H9 (cell line): ENCODE measurements around the gene TEX11. TPM values are rescaled to one million over a fixed set of nuclear protein-coding genes. Genes with fewer than 3 reads are reported as not detected.

Experiments
- DNase-seq: peaks from one replicate; pipeline ENCODE4 v3.0.0-alpha.2; 2017
- H2AFZ ChIP-seq: one replicate; pipeline ENCODE4 v1.6.1; 2013; ENCODE audit warnings: mild to moderate bottlenecking, low read length, control low read depth, moderate library complexity
- H2AK5ac ChIP-seq: 2 replicates; pipeline ENCODE4 v1.6.1; 2013; ENCODE audit warnings: low read length, control low read depth, mixed read lengths; ENCODE audit not compliant: insufficient read length
- H2BK120ac ChIP-seq: one replicate; pipeline ENCODE4 v1.6.1; 2013; ENCODE audit warnings: low read depth, mild to moderate bottlenecking, low read length, control low read depth, inconsistent platforms; ENCODE audit not compliant: poor library complexity, severe bottlenecking
- H2BK12ac ChIP-seq: 2 replicates; pipeline ENCODE4 v1.6.1; 2013; ENCODE audit warnings: low read length, control low read depth, mixed read lengths, low read depth; ENCODE audit not compliant: insufficient read length
- H2BK15ac ChIP-seq: 2 replicates; pipeline ENCODE4 v1.6.1; 2013; ENCODE audit warnings: low read depth, low read length, control low read depth
- H2BK20ac ChIP-seq: one replicate; pipeline ENCODE4 v1.6.1; 2013; ENCODE audit warnings: low read depth, mild to moderate bottlenecking, low read length, control low read depth, inconsistent platforms; ENCODE audit not compliant: poor library complexity, severe bottlenecking
- H2BK5ac ChIP-seq: 2 replicates; pipeline ENCODE4 v1.6.1; 2013; ENCODE audit warnings: low read length, control low read depth, mixed read lengths; ENCODE audit not compliant: insufficient read length
- H3K14ac ChIP-seq: 2 replicates; pipeline ENCODE4 v1.6.1; 2013; ENCODE audit warnings: low read length, control low read depth; ENCODE audit not compliant: insufficient read depth
- H3K18ac ChIP-seq: 2 replicates; pipeline ENCODE4 v1.6.1; 2013; ENCODE audit warnings: low read depth, mild to moderate bottlenecking, mixed read lengths, low read length, control low read depth; ENCODE audit not compliant: insufficient read length
- H3K23ac ChIP-seq: 2 replicates; pipeline ENCODE4 v1.6.1; 2013; ENCODE audit warnings: low read length, control low read depth, mixed read lengths, low read depth; ENCODE audit not compliant: insufficient read length
- H3K23me2 ChIP-seq: 2 replicates; pipeline ENCODE4 v1.6.1; 2013; ENCODE audit warnings: low read depth, mild to moderate bottlenecking, mixed read lengths, low read length, control low read depth; ENCODE audit not compliant: insufficient read length, poor library complexity, severe bottlenecking
- H3K27ac ChIP-seq: 2 replicates; pipeline ENCODE4 v1.5.1; 2013; ENCODE audit warnings: low read length, control low read depth, mixed read lengths, low read depth; ENCODE audit not compliant: insufficient read length
- H3K27me3 ChIP-seq: 2 replicates; pipeline ENCODE4 v1.6.1; 2013; ENCODE audit warnings: low read length, control low read depth, inconsistent platforms; ENCODE audit not compliant: insufficient read depth
- H3K4ac ChIP-seq: 2 replicates; pipeline ENCODE4 v1.6.1; 2013; ENCODE audit warnings: low read depth, mild to moderate bottlenecking, control low read depth, inconsistent platforms, low read length, moderate library complexity
- H3K4me1 ChIP-seq: 2 replicates; pipeline ENCODE4 v1.6.1; 2013; ENCODE audit warnings: low read length, control low read depth, inconsistent platforms; ENCODE audit not compliant: insufficient read depth
- H3K4me2 ChIP-seq: 2 replicates; pipeline ENCODE4 v1.6.1; 2013; ENCODE audit warnings: low read length, control low read depth, mixed read lengths; ENCODE audit not compliant: insufficient read length, insufficient read depth
- H3K56ac ChIP-seq: 2 replicates; pipeline ENCODE4 v1.6.1; 2013; ENCODE audit warnings: low read depth, mild to moderate bottlenecking, mixed read lengths, low read length, control low read depth; ENCODE audit not compliant: insufficient read length
- H3K79me1 ChIP-seq: 2 replicates; pipeline ENCODE4 v1.6.1; 2013; ENCODE audit warnings: low read depth, mild to moderate bottlenecking, moderate library complexity, low read length, control low read depth, inconsistent platforms; ENCODE audit not compliant: insufficient read depth, poor library complexity, severe bottlenecking
- H3K79me2 ChIP-seq: 2 replicates; pipeline ENCODE4 v1.6.1; 2013; ENCODE audit warnings: low read length, control low read depth, inconsistent platforms; ENCODE audit not compliant: insufficient read depth
- H3K9ac ChIP-seq: 2 replicates; pipeline ENCODE4 v1.6.1; 2013; ENCODE audit warnings: low read length, control low read depth, mixed read lengths; ENCODE audit not compliant: insufficient read length; ENCODE audit errors: extremely low read depth
- H3K9me3 ChIP-seq: one replicate; pipeline ENCODE4 v1.6.1; 2013; ENCODE audit warnings: low read depth, low read length, inconsistent platforms; ENCODE audit not compliant: control insufficient read depth
- H3T11ph ChIP-seq: one replicate; pipeline ENCODE4 v1.6.1; 2013; ENCODE audit warnings: mild to moderate bottlenecking, low read length, control low read depth, inconsistent platforms
- H4K20me1 ChIP-seq: one replicate; pipeline ENCODE4 v1.6.1; 2013; ENCODE audit not compliant: control insufficient read depth, insufficient read length, insufficient read depth
- H4K5ac ChIP-seq: 2 replicates; pipeline ENCODE4 v1.6.1; 2013; ENCODE audit warnings: low read depth, mild to moderate bottlenecking, mixed read lengths, low read length, control low read depth; ENCODE audit not compliant: insufficient read length
- H4K8ac ChIP-seq: replicated peaks from 2 replicates; pipeline ENCODE4 v1.6.1; 2013; ENCODE audit warnings: low read length, control low read depth, mixed read lengths, low read depth; ENCODE audit not compliant: insufficient read length
- H4K91ac ChIP-seq: 2 replicates; pipeline ENCODE4 v1.6.1; 2013; ENCODE audit warnings: low read depth, mild to moderate bottlenecking, moderate library complexity, mixed read lengths, low read length, control low read depth; ENCODE audit not compliant: insufficient read length
- H3K27ac Mint-ChIP-seq, 3 experiments: 2 replicates in 2 of 3; 3 replicates in 1 of 3; pipeline ENCODE4 v1.8.0; 2020 to 2021; ENCODE audit warnings: mixed read lengths in 3 of 3, mild to moderate bottlenecking in 1 of 3, moderate library complexity in 1 of 3
- H3K27me3 Mint-ChIP-seq: 2 replicates; pipeline ENCODE4 v1.8.0; 2021; ENCODE audit warnings: low read depth, mild to moderate bottlenecking, moderate library complexity, mixed read lengths
- H3K36me3 Mint-ChIP-seq, 3 experiments: 2 replicates in 2 of 3; 3 replicates in 1 of 3; pipeline ENCODE4 v1.8.0; 2020 to 2021; ENCODE audit warnings: low read depth in 3 of 3, mixed read lengths in 3 of 3; ENCODE audit not compliant: insufficient read depth in 1 of 3
- H3K4me1 Mint-ChIP-seq, 2 experiments: 2 replicates each; pipeline ENCODE4 v1.8.0; 2020; ENCODE audit warnings: mixed read lengths in 2 of 2
- H3K4me3 Mint-ChIP-seq, 2 experiments: 2 replicates in 1 of 2; 3 replicates in 1 of 2; pipeline ENCODE4 v1.8.0; 2020 to 2021; ENCODE audit warnings: mild to moderate bottlenecking in 2 of 2, mixed read lengths in 2 of 2, moderate library complexity in 1 of 2
- H3K9me3 Mint-ChIP-seq, 2 experiments: 2 replicates in 1 of 2; 3 replicates in 1 of 2; pipeline ENCODE4 v1.8.0; 2020; ENCODE audit warnings: mild to moderate bottlenecking in 2 of 2, mixed read lengths in 2 of 2, moderate library complexity in 1 of 2
- WGBS: extraction: QIAGEN DNeasy Blood & Tissue Kit; methylation state at CpG from one replicate; pipeline ENCODE4 v1.1.7; 2013; ENCODE audit warnings: missing lambda C conversion rate, low lambda C conversion rate, mixed read lengths; ENCODE audit not compliant: insufficient read length; ENCODE audit errors: extremely low coverage; 5-methylcytosine and 5-hydroxymethylcytosine counted together
- total RNA-seq: library from RNA; stranded (reverse); gene quantifications from 2 replicates; pipeline ENCODE4 v1.2.1, GENCODE V29; 2021
- TF ChIP-seq, protein P1 (sequence below): fragments of 200-600 bp; sonication (generic); conservative IDR thresholded peaks from 3 replicates; pipeline ENCODE4 v1.8.0; 2021; ENCODE audit warnings: antibody characterized with exemption, mild to moderate bottlenecking

The TEX11 gene
- total RNA-seq, 1 experiment from 2014 or later: 0.22 TPM

DNA sequence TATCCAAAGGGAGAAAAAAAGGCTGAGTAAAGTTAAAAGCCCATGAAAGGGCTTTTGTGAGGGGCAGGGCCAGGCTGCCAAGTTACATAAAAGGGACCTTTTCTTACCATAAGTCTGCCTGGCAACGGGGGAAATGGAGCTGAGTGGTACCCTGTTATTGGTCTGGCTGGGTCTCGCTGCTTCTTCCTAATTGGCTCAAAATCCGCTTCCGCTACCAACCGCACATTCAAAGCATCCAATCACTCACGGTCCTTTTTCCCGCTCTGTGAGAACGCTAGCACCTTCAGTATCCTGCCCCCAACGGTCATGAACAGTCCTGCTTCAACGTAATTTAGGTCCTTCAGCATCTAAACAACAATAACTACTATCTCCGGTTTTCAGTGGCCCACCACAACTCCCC is 611 bp downstream of the TEX11 start:
- Mint-ChIP-seq H3K9me3 (peaks cover 59 to 63% of the 10 kb centered on the region in 2 experiments), H3K27ac (no peak overlapping the region), H3K36me3 (peaks cover 4 to 10% (median 6%) of the 10 kb centered on the region in 3 experiments; a peak in 5 of 7 replicates), H3K27me3 (no peaks in the 10 kb centered on the region; the same call in 1 of the 2 replicates), H3K4me3 (no peak overlapping the region), H3K4me1 (no peaks in the 10 kb centered on the region)
- no peak overlapping the region for H4K5ac ChIP-seq
- H3K27me3 ChIP-seq: no peaks in the 10 kb centered on the region
- no peak overlapping the region for H4K8ac ChIP-seq
- no peak overlapping the region for H3K23ac ChIP-seq
- H2BK20ac ChIP-seq: no peak overlapping the region
- no peaks in the 10 kb centered on the region for H3K79me2 ChIP-seq
- peak; percentile 45 for DNase-seq
- TF ChIP-seq, protein P1, sequence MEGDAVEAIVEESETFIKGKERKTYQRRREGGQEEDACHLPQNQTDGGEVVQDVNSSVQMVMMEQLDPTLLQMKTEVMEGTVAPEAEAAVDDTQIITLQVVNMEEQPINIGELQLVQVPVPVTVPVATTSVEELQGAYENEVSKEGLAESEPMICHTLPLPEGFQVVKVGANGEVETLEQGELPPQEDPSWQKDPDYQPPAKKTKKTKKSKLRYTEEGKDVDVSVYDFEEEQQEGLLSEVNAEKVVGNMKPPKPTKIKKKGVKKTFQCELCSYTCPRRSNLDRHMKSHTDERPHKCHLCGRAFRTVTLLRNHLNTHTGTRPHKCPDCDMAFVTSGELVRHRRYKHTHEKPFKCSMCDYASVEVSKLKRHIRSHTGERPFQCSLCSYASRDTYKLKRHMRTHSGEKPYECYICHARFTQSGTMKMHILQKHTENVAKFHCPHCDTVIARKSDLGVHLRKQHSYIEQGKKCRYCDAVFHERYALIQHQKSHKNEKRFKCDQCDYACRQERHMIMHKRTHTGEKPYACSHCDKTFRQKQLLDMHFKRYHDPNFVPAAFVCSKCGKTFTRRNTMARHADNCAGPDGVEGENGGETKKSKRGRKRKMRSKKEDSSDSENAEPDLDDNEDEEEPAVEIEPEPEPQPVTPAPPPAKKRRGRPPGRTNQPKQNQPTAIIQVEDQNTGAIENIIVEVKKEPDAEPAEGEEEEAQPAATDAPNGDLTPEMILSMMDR: no peak
- WGBS: 100% methylated on average over 1 of the region's 11 CpGs
- no peak overlapping the region for H3T11ph ChIP-seq
- no peak overlapping the region for H3K18ac ChIP-seq
- H2AFZ ChIP-seq: no peak overlapping the region
- no peaks in the 10 kb centered on the region for H3K23me2 ChIP-seq
- H3K9ac ChIP-seq: no peak overlapping the region
- no peaks in the 10 kb centered on the region for H4K20me1 ChIP-seq
- no peak overlapping the region for H3K27ac ChIP-seq
- H2BK15ac ChIP-seq: no peak overlapping the region
- H4K91ac ChIP-seq: no peak overlapping the region
- H3K4ac ChIP-seq: no peak overlapping the region
- H3K4me1 ChIP-seq: no peaks in the 10 kb centered on the region; the same call in 1 of the 2 replicates
- no peak overlapping the region for H2AK5ac ChIP-seq
- peaks cover 13% of the 10 kb centered on the region for H3K9me3 ChIP-seq
- H3K4me2 ChIP-seq: no peak overlapping the region
- H2BK5ac ChIP-seq: no peak overlapping the region
- no peaks in the 10 kb centered on the region for H3K79me1 ChIP-seq
- H2BK12ac ChIP-seq: no peak overlapping the region
- no peak overlapping the region for H2BK120ac ChIP-seq
- no peak overlapping the region for H3K56ac ChIP-seq
- no peak overlapping the region for H3K14ac ChIP-seq
